ENCODE data around the gene CEP70. TPM values are rescaled to one million over a fixed set of nuclear protein-coding genes. Genes with fewer than 3 reads are reported as not detected.
"Not testable (repeated sequence)": the region's sequence is repeated elsewhere in the genome, so short reads cannot be mapped to it uniquely, and the experiment has no call there.

CEP70 gene
- polyA plus RNA-seq, 1 donor (not counting 4 experiments of a cell fraction or from before 2014, with no cell fraction given), result 11.4 TPM

DNA sequence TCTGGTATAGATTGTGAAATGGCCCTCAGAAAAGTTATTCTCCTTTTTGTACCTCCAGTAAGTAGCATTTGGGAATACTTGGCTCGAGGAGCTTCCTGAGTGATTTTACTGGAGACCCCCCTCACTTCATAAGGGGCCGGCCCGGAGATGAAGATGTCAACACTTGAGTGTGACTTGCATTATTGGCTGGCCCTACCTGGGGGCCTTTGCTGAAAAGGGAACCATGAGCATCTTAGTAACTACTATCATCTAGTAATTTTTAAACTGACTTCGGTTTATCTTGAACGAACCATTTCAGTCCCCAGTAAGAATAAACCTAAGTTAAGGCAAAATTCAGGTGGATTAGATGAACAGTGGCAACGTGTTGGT, 15.8 kb upstream of the CEP70 start:
- TF ChIP-seq, protein P1, sequence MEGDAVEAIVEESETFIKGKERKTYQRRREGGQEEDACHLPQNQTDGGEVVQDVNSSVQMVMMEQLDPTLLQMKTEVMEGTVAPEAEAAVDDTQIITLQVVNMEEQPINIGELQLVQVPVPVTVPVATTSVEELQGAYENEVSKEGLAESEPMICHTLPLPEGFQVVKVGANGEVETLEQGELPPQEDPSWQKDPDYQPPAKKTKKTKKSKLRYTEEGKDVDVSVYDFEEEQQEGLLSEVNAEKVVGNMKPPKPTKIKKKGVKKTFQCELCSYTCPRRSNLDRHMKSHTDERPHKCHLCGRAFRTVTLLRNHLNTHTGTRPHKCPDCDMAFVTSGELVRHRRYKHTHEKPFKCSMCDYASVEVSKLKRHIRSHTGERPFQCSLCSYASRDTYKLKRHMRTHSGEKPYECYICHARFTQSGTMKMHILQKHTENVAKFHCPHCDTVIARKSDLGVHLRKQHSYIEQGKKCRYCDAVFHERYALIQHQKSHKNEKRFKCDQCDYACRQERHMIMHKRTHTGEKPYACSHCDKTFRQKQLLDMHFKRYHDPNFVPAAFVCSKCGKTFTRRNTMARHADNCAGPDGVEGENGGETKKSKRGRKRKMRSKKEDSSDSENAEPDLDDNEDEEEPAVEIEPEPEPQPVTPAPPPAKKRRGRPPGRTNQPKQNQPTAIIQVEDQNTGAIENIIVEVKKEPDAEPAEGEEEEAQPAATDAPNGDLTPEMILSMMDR (optimal IDR thresholded peaks at IDR 0.05 in 1 of 3, IDR thresholded peaks at IDR 0.05 in 1 of 3, conservative IDR thresholded peaks at IDR 0.05 in 1 of 3; ENCODE audit: extremely low read depth in 1 of 3, insufficient read depth in 2 of 3, low read length in 3 of 3), result no peak
- no peak for TF ChIP-seq EZH2 (IDR thresholded peaks at IDR 0.05; ENCODE audit: low read length)
- FAIRE-seq (no peak), DNase-seq (ENCODE audit: low read depth, low spot score) (no peak)
- H2AFZ ChIP-seq (ENCODE audit: control insufficient read depth, low read length), result peak overlapping the region; percentile 97
- H4K20me1 ChIP-seq (ENCODE audit: control insufficient read depth, extremely low read depth, insufficient read depth, low read length), result no peaks in the 10 kb centered on the region
- H3K9ac ChIP-seq (ENCODE audit: control insufficient read depth, extremely low read depth, insufficient read depth, low read length), result peak overlapping the region; percentile 90
- no peaks in the 10 kb centered on the region for H3K79me2 ChIP-seq (ENCODE audit: control insufficient read depth, insufficient read depth, low read length)
- H3K4me1 ChIP-seq (ENCODE audit: control insufficient read depth, extremely low read depth, insufficient read depth, low read length), result peaks cover 6% of the 10 kb centered on the region
- dilution Hi-C loops (cut with MboI; ENCODE audit: extremely low pct_ligation_motif_present, low sequenced_read_pairs), result no loop called here
- no peaks in the 10 kb centered on the region for H3K9me1 ChIP-seq (ENCODE audit: control insufficient read depth, extremely low read depth, insufficient read depth, low read length)
- H3K9me3 ChIP-seq (ENCODE audit: control insufficient read depth, low read depth, low read length), result no peaks in the 10 kb centered on the region
- H3K27ac ChIP-seq (ENCODE audit: control insufficient read depth, insufficient read depth, low read length), result no peak overlapping the region
- H3K27me3 ChIP-seq (ENCODE audit: control insufficient read depth, extremely low read depth, insufficient read depth, low read length), result no peaks in the 10 kb centered on the region
- H3K4me2 ChIP-seq (ENCODE audit: control insufficient read depth, extremely low read depth, insufficient read depth, low read depth, low read length), result peak overlapping the region; percentile 89
- peak overlapping the region in 1 of 3 experiments; percentile 87 for H3K4me3 ChIP-seq (ENCODE audit: control insufficient read depth in 2 of 3, extremely low read depth in 1 of 3, insufficient read depth in 2 of 3, low read depth in 1 of 3, low read length in 3 of 3)
- H3K36me3 ChIP-seq (ENCODE audit: control insufficient read depth in 2 of 2, extremely low read depth in 1 of 2, insufficient read depth in 2 of 2, low read length in 2 of 2), result no peaks in the 10 kb centered on the region

DNA sequence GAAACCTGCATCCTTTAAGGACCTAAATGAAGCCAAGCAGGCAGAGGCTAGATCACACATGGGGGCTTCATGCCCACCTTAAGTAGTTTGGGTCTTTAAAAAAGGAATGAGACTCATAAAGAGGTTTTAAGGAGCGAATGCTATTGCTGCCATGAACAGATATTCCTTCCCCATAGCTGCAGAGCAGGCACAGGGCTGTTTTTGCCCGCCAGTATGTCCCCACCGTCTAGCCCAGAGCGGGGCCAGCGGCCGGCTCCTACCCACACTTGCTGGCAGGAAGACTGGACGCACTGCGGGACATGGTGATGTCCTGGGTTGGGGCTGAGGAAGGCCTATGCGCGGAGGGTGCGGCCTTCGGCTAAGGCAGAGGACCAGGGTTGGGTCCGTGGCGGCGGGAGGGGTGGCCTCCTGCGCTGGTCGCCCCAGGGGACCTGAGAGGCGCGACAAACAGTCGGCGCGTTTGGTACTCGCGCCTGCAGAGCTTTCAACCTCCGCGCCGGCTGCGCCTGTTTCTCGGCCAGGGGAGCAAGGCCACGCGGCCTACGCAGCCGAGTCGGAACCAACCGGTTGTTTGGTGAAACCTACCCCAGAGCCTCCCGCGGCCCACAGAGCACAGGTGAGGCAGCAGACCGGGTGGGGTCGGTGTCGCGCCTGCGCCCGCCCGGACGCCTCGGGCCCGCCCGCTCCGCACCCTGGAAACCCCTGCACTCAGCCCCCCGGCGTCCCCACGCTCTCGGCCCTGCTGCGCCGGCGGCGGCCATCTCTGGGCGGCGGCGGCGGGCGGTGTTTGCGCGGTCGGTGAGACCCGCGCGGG, 14.5 kb upstream of the CEP70 start, which contains the start of gene FAIM:
FAIM (plus strand) TSS at position 450 of the 814 bp plus-strand sequence. CDS start 10,956 bp downstream, outside the sequence.
- peak within 1 kb of the TSS; percentile 47 to 87 (median 72) for H3K4me3 ChIP-seq (ENCODE audit: control insufficient read depth in 2 of 3, extremely low read depth in 1 of 3, insufficient read depth in 2 of 3, low read depth in 1 of 3, low read length in 3 of 3)
- H3K4me1 ChIP-seq (ENCODE audit: control insufficient read depth, extremely low read depth, insufficient read depth, low read length), result peaks cover 6% of the 10 kb centered on the region
- no peak for TF ChIP-seq EZH2 (IDR thresholded peaks at IDR 0.05; ENCODE audit: low read length)
- TF ChIP-seq, protein P1 (optimal IDR thresholded peaks at IDR 0.05 in 1 of 3, IDR thresholded peaks at IDR 0.05 in 1 of 3, conservative IDR thresholded peaks at IDR 0.05 in 1 of 3; ENCODE audit: extremely low read depth in 1 of 3, insufficient read depth in 2 of 3, low read length in 3 of 3), result no peak
- no peaks in the 10 kb centered on the region for H3K36me3 ChIP-seq (ENCODE audit: control insufficient read depth in 2 of 2, extremely low read depth in 1 of 2, insufficient read depth in 2 of 2, low read length in 2 of 2)
- dilution Hi-C loops (cut with MboI; ENCODE audit: extremely low pct_ligation_motif_present, low sequenced_read_pairs), result no loop called here
- H3K79me2 ChIP-seq (ENCODE audit: control insufficient read depth, insufficient read depth, low read length), result no peaks in the 10 kb centered on the region
- H3K9me3 ChIP-seq (ENCODE audit: control insufficient read depth, low read depth, low read length), result no peaks in the 10 kb centered on the region
- peak within 1 kb of the TSS; percentile 75 for H3K27ac ChIP-seq (ENCODE audit: control insufficient read depth, insufficient read depth, low read length)
- no peaks in the 10 kb centered on the region for H3K27me3 ChIP-seq (ENCODE audit: control insufficient read depth, extremely low read depth, insufficient read depth, low read length)
- FAIRE-seq (no peak), DNase-seq (ENCODE audit: low read depth, low spot score) (no peak)
- H3K9ac ChIP-seq (ENCODE audit: control insufficient read depth, extremely low read depth, insufficient read depth, low read length), result peak within 1 kb of the TSS; percentile 90
- H3K9me1 ChIP-seq (ENCODE audit: control insufficient read depth, extremely low read depth, insufficient read depth, low read length), result no peaks in the 10 kb centered on the region
- no peaks in the 10 kb centered on the region for H4K20me1 ChIP-seq (ENCODE audit: control insufficient read depth, extremely low read depth, insufficient read depth, low read length)
- peak within 1 kb of the TSS; percentile 97 for H2AFZ ChIP-seq (ENCODE audit: control insufficient read depth, low read length)
- peak within 1 kb of the TSS; percentile 89 for H3K4me2 ChIP-seq (ENCODE audit: control insufficient read depth, extremely low read depth, insufficient read depth, low read depth, low read length)

DNA sequence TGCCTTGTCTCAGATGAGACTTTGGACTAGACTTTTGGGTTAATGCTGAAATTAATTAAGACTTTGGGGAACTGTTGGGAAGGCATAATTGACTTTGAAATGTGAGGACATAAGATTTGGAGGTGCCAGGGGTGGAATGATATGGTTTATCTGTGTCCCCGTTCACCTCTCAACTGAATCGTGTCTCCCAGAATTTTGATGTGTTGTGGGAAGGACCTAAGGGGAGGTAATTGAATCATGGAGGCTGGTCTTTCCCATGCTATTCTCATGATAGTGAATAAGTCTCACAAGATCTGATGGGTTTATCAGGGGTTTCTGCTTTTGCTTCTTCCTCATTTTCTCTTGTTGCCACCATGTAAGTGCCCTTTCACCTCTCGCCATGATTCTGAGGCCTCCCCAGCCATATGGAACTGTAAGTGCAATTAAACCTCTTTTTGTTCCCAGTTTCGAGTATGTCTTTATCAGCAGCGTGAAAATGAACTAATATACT, 10.1 kb upstream of the CEP70 start:
- H3K9me1 ChIP-seq (ENCODE audit: control insufficient read depth, extremely low read depth, insufficient read depth, low read length); H3K27ac ChIP-seq (ENCODE audit: control insufficient read depth, insufficient read depth, low read length); H3K9ac ChIP-seq (ENCODE audit: control insufficient read depth, extremely low read depth, insufficient read depth, low read length); FAIRE-seq; dilution Hi-C loops (cut with MboI; ENCODE audit: extremely low pct_ligation_motif_present, low sequenced_read_pairs); H3K9me3 ChIP-seq (ENCODE audit: control insufficient read depth, low read depth, low read length); H2AFZ ChIP-seq (ENCODE audit: control insufficient read depth, low read length); H3K4me3 ChIP-seq (ENCODE audit: control insufficient read depth in 2 of 3, extremely low read depth in 1 of 3, insufficient read depth in 2 of 3, low read depth in 1 of 3, low read length in 3 of 3); H3K4me2 ChIP-seq (ENCODE audit: control insufficient read depth, extremely low read depth, insufficient read depth, low read depth, low read length); H4K20me1 ChIP-seq (ENCODE audit: control insufficient read depth, extremely low read depth, insufficient read depth, low read length); H3K27me3 ChIP-seq (ENCODE audit: control insufficient read depth, extremely low read depth, insufficient read depth, low read length); H3K36me3 ChIP-seq (ENCODE audit: control insufficient read depth in 2 of 2, extremely low read depth in 1 of 2, insufficient read depth in 2 of 2, low read length in 2 of 2); H3K79me2 ChIP-seq (ENCODE audit: control insufficient read depth, insufficient read depth, low read length); DNase-seq (ENCODE audit: low read depth, low spot score); H3K4me1 ChIP-seq (ENCODE audit: control insufficient read depth, extremely low read depth, insufficient read depth, low read length): not testable (repeated sequence)
